Fibroblast of pulmonary artery (primary cell): ENCODE measurements around the gene MYOZ2.

ENCODE experiments used
- DNase-seq: peaks from one replicate; pipeline ENCODE4 v3.0.0-alpha.2; 2010; ENCODE audit warnings: low read depth
- H3K4me3 ChIP-seq: replicated peaks from 2 replicates; pipeline ENCODE4 v1.5.1; 2011; ENCODE audit warnings: low read depth, mild to moderate bottlenecking, control low read depth, low read length, moderate library complexity
- CTCF ChIP-seq: IDR thresholded peaks from 2 replicates; pipeline ENCODE4 v1.5.1; 2011; ENCODE audit warnings: mild to moderate bottlenecking, control low read depth, low read length, inconsistent platforms; ENCODE audit errors: missing control alignments

Gene MYOZ2

GRCh38 chr4:119135721-119136121 lies at the start of gene MYOZ2:
MYOZ2 (plus strand) TSS chr4:119135832; CDS start chr4:119136526, 694 bp downstream.
- no peak for TF ChIP-seq CTCF
- DNase-seq, result peak; percentile 52

GRCh38 chr4:119087121-119087520 lies 48.5 kb upstream of the MYOZ2 start:
- TF ChIP-seq CTCF, result peak; percentile 45
- no peak overlapping the region for H3K4me3 ChIP-seq
- DNase-seq, result peak; percentile 45

More at GRCh38 chr4:119135721-119136121, at the start of gene MYOZ2:
- H3K4me3 ChIP-seq, result no peak within 1 kb of the TSS

GRCh38 chr4:119087656-119088055 lies 48.0 kb upstream of the MYOZ2 start:
- H3K4me3 ChIP-seq, result no peak overlapping the region
- no peak for DNase-seq
- no peak for TF ChIP-seq CTCF

- H3K4me3 ChIP-seq, result no peak overlapping the region
- TF ChIP-seq CTCF, result no peak
- DNase-seq, result peak; percentile 16
These were observed 42.4 kb upstream of the MYOZ2 start for GRCh38 chr4:119093042-119093827.

- no peak overlapping the region for H3K4me3 ChIP-seq
- no peak for DNase-seq
- no peak for TF ChIP-seq CTCF
These were observed 38.2 kb upstream of the MYOZ2 start for GRCh38 chr4:119097282-119097900.

GRCh38 chr4:119098306-119098705 lies 37.3 kb upstream of the MYOZ2 start:
- no peak overlapping the region for H3K4me3 ChIP-seq
- DNase-seq, result no peak
- TF ChIP-seq CTCF, result no peak
